Measurements from ENCODE around the gene ALDH9A1. TPM values are rescaled to one million over a fixed set of nuclear protein-coding genes. Genes with fewer than 3 reads are reported as not detected.
"Not testable (repeated sequence)": the region's sequence is repeated elsewhere in the genome, so short reads cannot be mapped to it uniquely, and the experiment has no call there.

ALDH9A1 gene
- total RNA-seq, 1 experiment from 2014 or later: 78.0 TPM

- no peak for DNase-seq
- H3K4me3 ChIP-seq (ENCODE audit: low read length): no peak overlapping the region
- no TSS peak for BruUV-seq (replicated peaks)
- H2AFZ ChIP-seq (ENCODE audit: low read length): no peak overlapping the region
- TF ChIP-seq CTCF (conservative IDR thresholded peaks at IDR 0.05; ENCODE audit: low read depth, low read length): no peak
- no peak for TF ChIP-seq EZH2 (IDR thresholded peaks at IDR 0.05; ENCODE audit: low read length, unreplicated experiment)
- no peak for TF ChIP-seq EZH2phosphoT487 (IDR thresholded peaks at IDR 0.05; ENCODE audit: borderline replicate concordance, low read length)
- no peak overlapping the region for H3K27ac ChIP-seq (ENCODE audit: low read length)
- no peaks in the 10 kb centered on the region for H3K4me1 ChIP-seq (ENCODE audit: insufficient read depth, low read length)
- no peak overlapping the region for H3K9ac ChIP-seq (ENCODE audit: low read length)
- H3K4me2 ChIP-seq (ENCODE audit: low read length): no peak overlapping the region
- intact Hi-C loops (cut with micrococcal nuclease): no loop called here
- H3K9me2 ChIP-seq (replicated peaks; ENCODE audit: low read length): no peaks in the 10 kb centered on the region
- H3K36me3 ChIP-seq (ENCODE audit: low read depth, low read length): peaks cover 33% of the 10 kb centered on the region
- H3F3A ChIP-seq (ENCODE audit: low read length, unreplicated experiment): no peaks in the 10 kb centered on the region
- ATAC-seq: no peak
- no peaks in the 10 kb centered on the region for H3K79me2 ChIP-seq (ENCODE audit: low read length)
- ChIA-PET POLR2A (ENCODE audit: unreplicated experiment) (no interaction called here), CTCF (no interaction called here)
- H3K27me3 ChIP-seq (ENCODE audit: low read length): no peaks in the 10 kb centered on the region
- no peaks in the 10 kb centered on the region for H4K20me1 ChIP-seq (ENCODE audit: low read length)
- no peaks in the 10 kb centered on the region for H3K9me3 ChIP-seq (ENCODE audit: low read length)
These were observed 36.7 kb downstream of the ALDH9A1 start for GRCh38 chr1:165661703-165662102.

GRCh38 chr1:165659581-165659895, 38.8 kb downstream of the ALDH9A1 start:
- no peaks in the 10 kb centered on the region for H3K79me2 ChIP-seq (ENCODE audit: low read length)
- H3F3A ChIP-seq (ENCODE audit: low read length, unreplicated experiment): no peaks in the 10 kb centered on the region
- intact Hi-C loops (cut with micrococcal nuclease): no loop called here
- H3K9ac ChIP-seq (ENCODE audit: low read length): no peak overlapping the region
- H2AFZ ChIP-seq (ENCODE audit: low read length): no peak overlapping the region
- no peaks in the 10 kb centered on the region for H3K9me3 ChIP-seq (ENCODE audit: low read length)
- H3K9me2 ChIP-seq (replicated peaks; ENCODE audit: low read length): no peaks in the 10 kb centered on the region
- peaks cover 22% of the 10 kb centered on the region for H3K36me3 ChIP-seq (ENCODE audit: low read depth, low read length)
- H3K4me3 ChIP-seq (ENCODE audit: low read length): no peak overlapping the region
- DNase-seq (no peak), ATAC-seq (no peak)
- ChIA-PET POLR2A (ENCODE audit: unreplicated experiment) (no interaction called here), CTCF (no interaction called here)
- no peaks in the 10 kb centered on the region for H3K4me1 ChIP-seq (ENCODE audit: insufficient read depth, low read length)
- no peak overlapping the region for H3K4me2 ChIP-seq (ENCODE audit: low read length)
- no peaks in the 10 kb centered on the region for H3K27me3 ChIP-seq (ENCODE audit: low read length)
- H4K20me1 ChIP-seq (ENCODE audit: low read length): no peaks in the 10 kb centered on the region
- H3K27ac ChIP-seq (ENCODE audit: low read length): no peak overlapping the region
- no peak for TF ChIP-seq EZH2phosphoT487 (IDR thresholded peaks at IDR 0.05; ENCODE audit: borderline replicate concordance, low read length)
- TF ChIP-seq CTCF (conservative IDR thresholded peaks at IDR 0.05; ENCODE audit: low read depth, low read length): no peak
- TF ChIP-seq EZH2 (IDR thresholded peaks at IDR 0.05; ENCODE audit: low read length, unreplicated experiment): no peak
- no TSS peak for BruUV-seq (replicated peaks)

DNA sequence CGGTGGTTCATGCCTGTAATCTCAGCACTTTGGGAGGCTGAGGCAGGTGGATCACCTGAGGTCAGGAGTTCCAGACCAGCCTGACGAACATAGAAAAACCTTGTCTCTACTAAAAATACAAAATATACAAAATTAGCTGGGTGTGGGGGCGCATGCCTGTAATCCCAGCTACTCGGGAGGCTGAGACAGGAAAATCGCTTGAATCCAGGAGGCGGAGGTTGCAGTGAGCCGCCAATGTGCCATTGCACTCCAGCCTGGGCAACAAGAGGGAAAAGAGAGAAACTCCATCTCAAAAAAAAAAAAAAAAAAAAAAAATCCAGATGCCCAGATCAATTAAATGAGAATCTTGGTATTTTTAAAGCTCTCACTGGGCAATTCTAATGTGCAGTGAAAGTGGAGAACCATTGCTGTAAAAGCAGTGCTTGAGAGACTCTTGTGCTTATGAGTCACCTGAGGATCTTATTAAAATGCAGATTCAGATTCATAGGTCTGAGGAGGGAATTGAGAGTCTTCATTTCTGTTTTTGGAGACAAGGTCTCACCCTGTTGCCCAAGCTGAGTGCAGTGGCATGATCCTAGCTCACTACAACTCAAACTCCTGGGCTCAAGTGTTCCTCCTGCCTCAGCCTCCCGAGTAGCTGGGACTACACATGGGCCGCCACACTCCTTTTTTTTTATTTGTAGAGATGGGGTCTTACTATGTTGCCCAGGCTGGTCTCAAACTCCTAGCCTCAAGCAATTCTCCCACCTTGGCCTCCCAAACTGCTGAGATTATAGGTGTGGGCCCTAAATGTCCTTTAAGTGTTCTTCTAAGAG, 39.4 kb downstream of the ALDH9A1 start:
- peaks cover 17% of the 10 kb centered on the region for H3K36me3 ChIP-seq (ENCODE audit: low read depth, low read length)
- intact Hi-C loops (cut with micrococcal nuclease); H3K27ac ChIP-seq (ENCODE audit: low read length); H3K9ac ChIP-seq (ENCODE audit: low read length); H3K4me1 ChIP-seq (ENCODE audit: insufficient read depth, low read length); DNase-seq; ATAC-seq; H3K4me3 ChIP-seq (ENCODE audit: low read length); H3K9me3 ChIP-seq (ENCODE audit: low read length); H2AFZ ChIP-seq (ENCODE audit: low read length); BruUV-seq (replicated peaks); H3K9me2 ChIP-seq (replicated peaks; ENCODE audit: low read length); POLR2A ChIA-PET (ENCODE audit: unreplicated experiment); H3K27me3 ChIP-seq (ENCODE audit: low read length); H4K20me1 ChIP-seq (ENCODE audit: low read length); H3K79me2 ChIP-seq (ENCODE audit: low read length); H3K4me2 ChIP-seq (ENCODE audit: low read length); H3F3A ChIP-seq (ENCODE audit: low read length, unreplicated experiment); CTCF ChIA-PET: not testable (repeated sequence)

All from PC-3 (cell line).